Measurements from ENCODE around the gene KIF7.
A peak's percentile ranks its signal among the peaks of the same experiment; 100 is the strongest.
"Not testable (repeated sequence)": the region's sequence is repeated elsewhere in the genome, so short reads cannot be mapped to it uniquely, and the experiment has no call there.

Gene KIF7

GRCh38 chr15:89616228-89616627 is 39.0 kb downstream of the KIF7 start:
- DNase-seq (ENCODE audit: low spot score), result no peak

- no peak for DNase-seq (ENCODE audit: low spot score)
Observed at GRCh38 chr15:89615135-89615534, 40.1 kb downstream of the KIF7 start.

- no peak for DNase-seq (ENCODE audit: low spot score)
Observed at GRCh38 chr15:89614164-89614563, 41.1 kb downstream of the KIF7 start.

GRCh38 chr15:89613031-89613430 is 42.2 kb downstream of the KIF7 start:
- DNase-seq (ENCODE audit: low spot score), result no peak

GRCh38 chr15:89611317-89611716 is 44.0 kb downstream of the KIF7 start:
- DNase-seq (ENCODE audit: low spot score), result no peak

- DNase-seq (ENCODE audit: low spot score), result no peak
Observed at GRCh38 chr15:89599021-89599420, 56.2 kb downstream of the KIF7 start.

GRCh38 chr15:89593018-89593417 is 62.2 kb downstream of the KIF7 start:
- DNase-seq (ENCODE audit: low spot score), result no peak

GRCh38 chr15:89591834-89592233 is 63.4 kb downstream of the KIF7 start:
- DNase-seq (ENCODE audit: low spot score), result no peak

- peak; percentile 84 for DNase-seq (ENCODE audit: low spot score)
Observed at GRCh38 chr15:89587955-89588354, 67.3 kb downstream of the KIF7 start.

- DNase-seq (ENCODE audit: low spot score), result no peak
Observed at GRCh38 chr15:89586651-89587050, 68.6 kb downstream of the KIF7 start.

- DNase-seq (ENCODE audit: low spot score), result not testable (repeated sequence)
Observed at GRCh38 chr15:89580747-89581146, 74.5 kb downstream of the KIF7 start.

- DNase-seq (ENCODE audit: low spot score), result no peak
Observed at GRCh38 chr15:89578146-89578545, 77.1 kb downstream of the KIF7 start.

Data from kidney tubule cell (primary cell).